ENCODE measurements around the gene NOTCH1. TPM values are rescaled to one million over a fixed set of nuclear protein-coding genes. Genes with fewer than 3 reads are reported as not detected.

NOTCH1 gene
- total RNA-seq, 2 experiments from 2014 or later: 45.7 to 47.6 TPM

- Mint-ChIP-seq H3K4me1 (ENCODE audit: low read depth) (no peaks in the 10 kb centered on the region), H3K4me3 (no peak overlapping the region), H3K36me3 (ENCODE audit: low read depth) (peaks cover 19% of the 10 kb centered on the region), H3K9me3 (no peaks in the 10 kb centered on the region), H3K27me3 (no peaks in the 10 kb centered on the region), H3K27ac (no peak overlapping the region)
- no peak for ATAC-seq
- intact Hi-C loops (cut with micrococcal nuclease): no loop called here
- ChIA-PET CTCF (no interaction called here), POLR2A (no interaction called here)
- TF ChIP-seq, protein P1, sequence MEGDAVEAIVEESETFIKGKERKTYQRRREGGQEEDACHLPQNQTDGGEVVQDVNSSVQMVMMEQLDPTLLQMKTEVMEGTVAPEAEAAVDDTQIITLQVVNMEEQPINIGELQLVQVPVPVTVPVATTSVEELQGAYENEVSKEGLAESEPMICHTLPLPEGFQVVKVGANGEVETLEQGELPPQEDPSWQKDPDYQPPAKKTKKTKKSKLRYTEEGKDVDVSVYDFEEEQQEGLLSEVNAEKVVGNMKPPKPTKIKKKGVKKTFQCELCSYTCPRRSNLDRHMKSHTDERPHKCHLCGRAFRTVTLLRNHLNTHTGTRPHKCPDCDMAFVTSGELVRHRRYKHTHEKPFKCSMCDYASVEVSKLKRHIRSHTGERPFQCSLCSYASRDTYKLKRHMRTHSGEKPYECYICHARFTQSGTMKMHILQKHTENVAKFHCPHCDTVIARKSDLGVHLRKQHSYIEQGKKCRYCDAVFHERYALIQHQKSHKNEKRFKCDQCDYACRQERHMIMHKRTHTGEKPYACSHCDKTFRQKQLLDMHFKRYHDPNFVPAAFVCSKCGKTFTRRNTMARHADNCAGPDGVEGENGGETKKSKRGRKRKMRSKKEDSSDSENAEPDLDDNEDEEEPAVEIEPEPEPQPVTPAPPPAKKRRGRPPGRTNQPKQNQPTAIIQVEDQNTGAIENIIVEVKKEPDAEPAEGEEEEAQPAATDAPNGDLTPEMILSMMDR (IDR thresholded peaks at IDR 0.05): no peak
- no peak for DNase-seq
These were observed 30.6 kb downstream of the NOTCH1 start for GRCh38 chr9:136515276-136515675.

DNA sequence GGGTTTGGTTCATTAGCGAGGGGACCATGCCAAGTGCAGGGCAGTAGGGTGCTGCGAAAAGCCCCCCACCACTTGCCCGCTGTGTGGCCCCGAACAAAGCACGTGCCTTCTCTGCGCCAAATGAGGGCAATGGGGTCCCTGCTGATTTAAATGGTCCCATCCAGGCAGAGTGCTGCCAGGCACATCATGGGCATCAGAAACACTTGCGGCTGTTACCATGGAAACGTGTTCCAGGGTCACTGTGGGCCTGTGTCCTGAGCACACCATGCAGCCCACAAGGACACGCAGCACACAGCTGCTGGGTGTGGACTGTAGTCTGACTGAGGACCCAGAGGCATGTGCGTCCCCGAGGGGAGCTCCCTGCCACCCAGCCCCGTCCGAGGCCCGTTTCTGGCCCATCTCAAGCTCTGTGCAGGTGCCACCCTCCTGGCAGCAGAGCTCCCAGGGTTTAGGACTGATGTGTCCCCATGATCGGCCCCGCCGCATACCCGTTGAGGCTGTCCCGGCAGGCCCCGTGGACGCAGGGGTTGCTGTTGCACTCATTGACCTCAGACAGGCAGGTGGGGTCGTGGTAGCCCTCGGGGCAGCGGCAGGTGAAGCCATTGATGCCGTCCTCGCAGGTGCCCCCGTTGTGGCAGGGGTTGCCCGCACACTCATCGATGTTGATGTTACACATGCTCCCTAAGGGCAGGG lies 31.7 kb downstream of the NOTCH1 start:
- H3K36me3 Mint-ChIP-seq (ENCODE audit: low read depth): peaks cover 19% of the 10 kb centered on the region
- no peaks in the 10 kb centered on the region for H3K9me3 Mint-ChIP-seq
- no peak overlapping the region for H3K27ac Mint-ChIP-seq
- ATAC-seq (no peak), DNase-seq (no peak)
- no peak overlapping the region for H3K4me3 Mint-ChIP-seq
- no peaks in the 10 kb centered on the region for H3K27me3 Mint-ChIP-seq
- TF ChIP-seq, protein P1 (IDR thresholded peaks at IDR 0.05): no peak
- CTCF ChIA-PET: interaction anchor here (0.6 kb wide), 1 partner anchor 92 kb away, joined by 3 read pairs; no protein-coding TSS in a partner anchor
- intact Hi-C loops (cut with micrococcal nuclease): no loop called here
- POLR2A ChIA-PET: interaction anchor here (0.6 kb wide), 1 partner anchor 442 kb away, joined by 3 read pairs; no protein-coding TSS in a partner anchor
- no peaks in the 10 kb centered on the region for H3K4me1 Mint-ChIP-seq (ENCODE audit: low read depth)

GRCh38 chr9:136513191-136513590 lies 32.7 kb downstream of the NOTCH1 start:
- ChIA-PET CTCF (interaction anchor here (0.6 kb wide), 1 partner anchor 91 kb away, joined by 3 read pairs; no protein-coding TSS in a partner anchor), POLR2A (no interaction called here)
- no peaks in the 10 kb centered on the region for H3K27me3 Mint-ChIP-seq
- DNase-seq (no peak), ATAC-seq (peak; percentile 10)
- intact Hi-C loops (cut with micrococcal nuclease): no loop called here
- no peak overlapping the region for H3K4me3 Mint-ChIP-seq
- TF ChIP-seq, protein P1 (IDR thresholded peaks at IDR 0.05): no peak
- H3K27ac Mint-ChIP-seq: no peak overlapping the region
- H3K36me3 Mint-ChIP-seq (ENCODE audit: low read depth): peaks cover 16% of the 10 kb centered on the region
- H3K9me3 Mint-ChIP-seq: no peaks in the 10 kb centered on the region
- no peaks in the 10 kb centered on the region for H3K4me1 Mint-ChIP-seq (ENCODE audit: low read depth)

DNA sequence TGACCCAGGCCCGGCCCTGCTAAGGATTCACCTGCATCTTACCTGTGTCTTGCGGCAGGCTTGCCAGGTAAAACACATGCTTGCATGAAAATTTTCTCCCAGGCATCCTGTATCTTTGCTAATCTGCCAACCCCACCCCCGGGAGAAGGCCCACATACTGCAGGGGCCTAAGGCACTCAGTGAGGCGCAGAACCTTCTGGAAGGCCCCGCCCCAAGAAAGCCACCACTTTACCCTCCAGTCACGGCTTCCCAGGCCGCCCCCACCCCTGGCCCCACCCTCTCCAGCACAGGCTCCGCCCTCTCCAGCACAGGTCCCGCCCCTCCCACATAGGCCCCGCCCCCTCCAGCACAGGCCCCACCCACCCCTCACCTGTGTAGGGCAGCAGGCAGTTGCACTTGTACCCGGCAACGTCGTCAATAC lies 33.2 kb downstream of the NOTCH1 start:
- POLR2A ChIA-PET: no interaction called here

More for the DNA sequence above, 33.2 kb downstream of the NOTCH1 start:
- Mint-ChIP-seq H3K9me3 (no peaks in the 10 kb centered on the region), H3K4me1 (ENCODE audit: low read depth) (no peaks in the 10 kb centered on the region), H3K36me3 (ENCODE audit: low read depth) (peaks cover 16% of the 10 kb centered on the region), H3K4me3 (no peak overlapping the region), H3K27me3 (no peaks in the 10 kb centered on the region), H3K27ac (no peak overlapping the region)
- ATAC-seq: peak; percentile 87
- TF ChIP-seq, protein P1 (IDR thresholded peaks at IDR 0.05): no peak
- CTCF ChIA-PET: no interaction called here
- intact Hi-C loops (cut with micrococcal nuclease): no loop called here
- DNase-seq: peak; percentile 43

Measured in activated CD8-positive, alpha-beta T cell treated with anti-CD3 and anti-CD28 coated beads for 36 hours (primary cell).